ENCODE measurements around the gene ADM5.

The ADM5 gene

DNA sequence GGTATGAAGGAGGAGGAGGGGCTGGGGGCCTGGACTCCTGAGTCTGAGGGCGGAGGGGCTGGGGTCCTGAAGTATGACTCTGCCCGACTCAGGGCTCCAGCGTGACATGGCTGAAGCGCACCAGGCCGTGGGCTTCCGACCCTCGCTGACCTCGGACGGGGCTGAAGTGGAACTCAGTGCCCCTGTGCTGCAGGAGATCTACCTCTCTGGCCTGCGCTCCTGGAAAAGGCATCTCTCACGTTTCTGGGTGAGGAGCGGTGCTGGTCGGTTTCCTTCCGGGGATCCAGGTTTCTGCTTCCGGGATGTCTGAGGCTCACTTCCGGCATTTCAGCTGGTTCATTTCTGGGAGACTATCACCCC is 2.7 kb downstream of the ADM5 start:
- 0 out of 2 replicates have a peak, but pooled peaks cover 3% of the 10 kb centered on the region for H3F3A ChIP-seq (ENCODE audit: insufficient read depth, low read length)
- H3K4me1 ChIP-seq (ENCODE audit: insufficient read depth, low read length, severe bottlenecking), result peaks cover 19% of the 10 kb centered on the region
- no peak for TF ChIP-seq EZH2 (IDR thresholded peaks at IDR 0.05; ENCODE audit: borderline replicate concordance, low read length)
- TF ChIP-seq, protein P1, sequence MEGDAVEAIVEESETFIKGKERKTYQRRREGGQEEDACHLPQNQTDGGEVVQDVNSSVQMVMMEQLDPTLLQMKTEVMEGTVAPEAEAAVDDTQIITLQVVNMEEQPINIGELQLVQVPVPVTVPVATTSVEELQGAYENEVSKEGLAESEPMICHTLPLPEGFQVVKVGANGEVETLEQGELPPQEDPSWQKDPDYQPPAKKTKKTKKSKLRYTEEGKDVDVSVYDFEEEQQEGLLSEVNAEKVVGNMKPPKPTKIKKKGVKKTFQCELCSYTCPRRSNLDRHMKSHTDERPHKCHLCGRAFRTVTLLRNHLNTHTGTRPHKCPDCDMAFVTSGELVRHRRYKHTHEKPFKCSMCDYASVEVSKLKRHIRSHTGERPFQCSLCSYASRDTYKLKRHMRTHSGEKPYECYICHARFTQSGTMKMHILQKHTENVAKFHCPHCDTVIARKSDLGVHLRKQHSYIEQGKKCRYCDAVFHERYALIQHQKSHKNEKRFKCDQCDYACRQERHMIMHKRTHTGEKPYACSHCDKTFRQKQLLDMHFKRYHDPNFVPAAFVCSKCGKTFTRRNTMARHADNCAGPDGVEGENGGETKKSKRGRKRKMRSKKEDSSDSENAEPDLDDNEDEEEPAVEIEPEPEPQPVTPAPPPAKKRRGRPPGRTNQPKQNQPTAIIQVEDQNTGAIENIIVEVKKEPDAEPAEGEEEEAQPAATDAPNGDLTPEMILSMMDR (IDR thresholded peaks at IDR 0.05; ENCODE audit: low read length), result no peak
- H3K9me3 ChIP-seq (ENCODE audit: low read length), result no peaks in the 10 kb centered on the region
- H4K20me1 ChIP-seq (ENCODE audit: insufficient read depth, low read length), result no peaks in the 10 kb centered on the region
- H3K79me2 ChIP-seq (ENCODE audit: insufficient read depth, low read length), result no peaks in the 10 kb centered on the region
- no peaks in the 10 kb centered on the region for H3K9me2 ChIP-seq (ENCODE audit: low read depth, low read length)
- peak overlapping the region; percentile 49 for H3K4me3 ChIP-seq (ENCODE audit: low read depth, low read length, poor library complexity, severe bottlenecking)
- H3K9ac ChIP-seq (ENCODE audit: low read length), result no peak overlapping the region
- H3K27me3 ChIP-seq (ENCODE audit: insufficient read depth, low read length), result no peaks in the 10 kb centered on the region
- H3K36me3 ChIP-seq (ENCODE audit: insufficient read depth, low read length), result peaks cover 34% of the 10 kb centered on the region
- H3K27ac ChIP-seq (ENCODE audit: low read depth, low read length, poor library complexity, severe bottlenecking), result no peak overlapping the region
- peak overlapping the region; percentile 53 for H3K4me2 ChIP-seq (ENCODE audit: low read length)
- peak overlapping the region; percentile 83 for H2AFZ ChIP-seq (ENCODE audit: low read length)

DNA sequence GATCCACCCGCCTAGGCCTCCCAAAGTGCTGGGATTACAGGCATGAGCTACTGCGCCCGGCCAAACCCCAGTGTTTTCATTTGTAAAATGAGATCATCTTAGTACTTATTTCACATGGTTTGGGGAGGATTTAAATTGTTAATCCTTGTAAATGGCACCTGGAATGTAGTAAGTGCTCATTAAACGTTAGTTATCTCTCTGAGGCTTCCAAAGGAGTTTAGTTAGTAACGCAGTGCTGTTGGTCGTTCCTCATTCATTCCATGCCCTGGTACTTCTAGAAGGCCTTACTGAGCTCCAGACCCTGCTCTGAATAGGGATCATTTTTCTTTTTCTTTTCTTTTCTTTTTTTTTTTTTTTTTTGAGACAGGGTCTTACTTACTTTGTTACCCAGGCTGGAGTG is 6.7 kb downstream of the ADM5 start:
- TF ChIP-seq, protein P1 (IDR thresholded peaks at IDR 0.05; ENCODE audit: low read length), result no peak
- no peak for TF ChIP-seq EZH2 (IDR thresholded peaks at IDR 0.05; ENCODE audit: borderline replicate concordance, low read length)
- no peaks in the 10 kb centered on the region for H3K36me3 ChIP-seq (ENCODE audit: insufficient read depth, low read length)
- no peaks in the 10 kb centered on the region for H3K27me3 ChIP-seq (ENCODE audit: insufficient read depth, low read length)
- no peaks in the 10 kb centered on the region for H3K9me2 ChIP-seq (ENCODE audit: low read depth, low read length)
- H3K27ac ChIP-seq (ENCODE audit: low read depth, low read length, poor library complexity, severe bottlenecking), result no peak overlapping the region
- no peaks in the 10 kb centered on the region for H3K9me3 ChIP-seq (ENCODE audit: low read length)
- 0 out of 2 replicates have a peak, but pooled peaks cover 3% of the 10 kb centered on the region for H3F3A ChIP-seq (ENCODE audit: insufficient read depth, low read length)
- no peak overlapping the region for H3K4me2 ChIP-seq (ENCODE audit: low read length)
- H3K9ac ChIP-seq (ENCODE audit: low read length), result no peak overlapping the region
- H2AFZ ChIP-seq (ENCODE audit: low read length), result no peak overlapping the region
- H4K20me1 ChIP-seq (ENCODE audit: insufficient read depth, low read length), result no peaks in the 10 kb centered on the region
- no peak overlapping the region for H3K4me3 ChIP-seq (ENCODE audit: low read depth, low read length, poor library complexity, severe bottlenecking)
- H3K79me2 ChIP-seq (ENCODE audit: insufficient read depth, low read length), result no peaks in the 10 kb centered on the region
- peaks cover 14% of the 10 kb centered on the region for H3K4me1 ChIP-seq (ENCODE audit: insufficient read depth, low read length, severe bottlenecking)

DNA sequence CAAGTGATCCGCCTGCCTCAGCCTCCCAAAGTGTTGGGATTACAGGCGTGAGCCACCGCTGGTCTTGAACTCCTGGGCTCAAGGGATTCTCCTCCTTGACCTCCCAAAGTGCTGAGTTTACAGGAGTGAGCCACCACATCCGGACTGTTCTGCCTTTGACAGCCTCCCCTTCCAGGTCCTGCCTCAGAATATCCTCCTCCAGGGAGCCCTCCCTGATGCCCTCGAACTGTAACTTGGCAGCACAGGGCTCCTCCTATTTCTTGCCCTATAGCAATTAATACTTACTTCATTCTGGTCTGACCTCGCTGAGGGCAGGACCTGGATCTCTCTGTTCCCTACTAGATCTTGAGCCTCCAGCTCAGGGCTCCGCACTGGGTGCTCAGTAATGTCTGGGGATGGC is 7.5 kb downstream of the ADM5 start:
- Histone ChIP-seq H3K27ac (ENCODE audit: low read depth, low read length, poor library complexity, severe bottlenecking) (no peak overlapping the region), H3K36me3 (ENCODE audit: insufficient read depth, low read length) (no peaks in the 10 kb centered on the region), H3K27me3 (ENCODE audit: insufficient read depth, low read length) (no peaks in the 10 kb centered on the region), H3K9me2 (ENCODE audit: low read depth, low read length) (no peaks in the 10 kb centered on the region), H3K4me3 (ENCODE audit: low read depth, low read length, poor library complexity, severe bottlenecking) (no peak overlapping the region), H3K9ac (ENCODE audit: low read length) (no peak overlapping the region), H3F3A (ENCODE audit: insufficient read depth, low read length) (0 out of 2 replicates have a peak, but pooled peaks cover 3% of the 10 kb centered on the region), H3K4me1 (ENCODE audit: insufficient read depth, low read length, severe bottlenecking) (peaks cover 7% of the 10 kb centered on the region), H4K20me1 (ENCODE audit: insufficient read depth, low read length) (no peaks in the 10 kb centered on the region), H3K9me3 (ENCODE audit: low read length) (no peaks in the 10 kb centered on the region), H3K4me2 (ENCODE audit: low read length) (no peak overlapping the region), H2AFZ (ENCODE audit: low read length) (no peak overlapping the region), H3K79me2 (ENCODE audit: insufficient read depth, low read length) (no peaks in the 10 kb centered on the region)
- TF ChIP-seq, protein P1 (IDR thresholded peaks at IDR 0.05; ENCODE audit: low read length), result no peak
- no peak for TF ChIP-seq EZH2 (IDR thresholded peaks at IDR 0.05; ENCODE audit: borderline replicate concordance, low read length)
